Stomach smooth muscle (tissue), 2 donors: Measurements from ENCODE around the gene CCDC181.
"Not testable (repeated sequence)": the region's sequence is repeated elsewhere in the genome, so short reads cannot be mapped to it uniquely, and the experiment has no call there.

Experiments
- H3K27ac ChIP-seq: one replicate; pipeline ENCODE4 v1.7.0; 2013; ENCODE audit warnings: mild to moderate bottlenecking, low read length, inconsistent platforms
- H3K27me3 ChIP-seq, 2 donors: one replicate each; pipeline ENCODE4 v1.7.0; 2013; ENCODE audit warnings: low read length in 2 of 2; ENCODE audit not compliant: insufficient read depth in 2 of 2, control insufficient read depth in 1 of 2
- H3K36me3 ChIP-seq, 2 donors: one replicate each; pipeline ENCODE4 v1.7.0; 2013; ENCODE audit warnings: low read length in 2 of 2; ENCODE audit not compliant: control insufficient read depth in 2 of 2, insufficient read depth in 2 of 2
- H3K4me1 ChIP-seq: one replicate; pipeline ENCODE4 v1.7.0; 2013; ENCODE audit warnings: low read length; ENCODE audit not compliant: control insufficient read depth, insufficient read depth
- H3K4me3 ChIP-seq, 2 donors: one replicate each; pipeline ENCODE4 v1.7.0; 2013; ENCODE audit warnings: low read length in 2 of 2
- H3K9ac ChIP-seq, 2 donors: one replicate each; pipeline ENCODE4 v1.7.0; 2013; ENCODE audit warnings: low read length in 2 of 2, mild to moderate bottlenecking in 1 of 2
- H3K9me3 ChIP-seq, 2 donors: one replicate each; pipeline ENCODE4 v1.7.0; 2013; ENCODE audit warnings: low read length in 2 of 2; ENCODE audit not compliant: control insufficient read depth in 2 of 2
- donor health status: healthy.
- donor health status: Pancreatic carcinoma.

CCDC181 gene

GRCh38 chr1:169460191-169460833 is 33.0 kb upstream of the CCDC181 start:
- Histone ChIP-seq H3K4me1 (no peaks in the 10 kb centered on the region), H3K27ac (no peak overlapping the region), H3K9ac (peak overlapping the region in 1 of 2 donors; percentile 22), H3K36me3 (peaks cover 0 to 3% of the 10 kb centered on the region in 2 donors), H3K4me3 (peak overlapping the region; percentile 51 to 58), H3K27me3 (peaks cover 6 to 8% of the 10 kb centered on the region in 2 donors), H3K9me3 (no peaks in the 10 kb centered on the region)

DNA sequence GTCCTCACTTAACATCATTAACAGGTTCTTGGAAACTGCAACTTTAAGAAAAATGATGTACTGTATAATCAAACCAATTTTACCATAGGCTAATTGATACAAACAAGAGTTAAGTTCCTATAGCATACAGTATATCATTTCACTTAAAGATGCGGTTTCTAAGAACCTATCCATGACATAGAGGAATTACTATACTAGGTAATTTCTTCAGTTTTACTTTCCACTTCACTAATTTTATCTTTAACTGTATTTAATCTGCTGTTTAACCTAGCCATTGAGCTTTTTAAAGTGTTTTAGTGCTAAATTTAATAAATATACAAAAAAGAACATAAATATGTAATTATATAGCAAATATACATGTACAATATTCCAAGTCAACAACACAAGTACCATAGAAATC is 30.2 kb upstream of the CCDC181 start:
- Histone ChIP-seq H3K27ac (no peak overlapping the region), H3K4me1 (no peaks in the 10 kb centered on the region), H3K36me3 (no peaks in the 10 kb centered on the region), H3K9me3 (no peaks in the 10 kb centered on the region), H3K27me3 (peaks cover 6 to 8% of the 10 kb centered on the region in 2 donors), H3K9ac (no peak overlapping the region), H3K4me3 (no peak overlapping the region)

DNA sequence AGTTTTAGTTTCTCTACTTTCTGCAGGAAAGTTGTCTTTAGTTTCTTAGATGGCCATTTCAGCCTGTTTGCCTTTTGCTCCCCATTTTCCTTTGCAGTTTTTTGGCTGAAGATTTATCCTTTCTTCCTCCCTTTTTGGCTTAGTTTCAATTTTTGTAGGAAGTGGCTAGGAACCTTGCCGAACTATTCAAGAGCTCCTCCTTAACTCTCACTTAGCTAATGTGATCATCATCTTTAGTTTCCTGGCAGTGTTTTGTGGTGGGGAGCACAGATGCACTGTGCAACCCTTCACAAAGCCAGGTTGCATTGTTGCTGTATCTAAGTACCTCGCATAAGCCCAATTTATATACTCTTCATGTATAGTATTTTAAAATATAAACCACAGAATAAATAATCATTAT is 28.8 kb upstream of the CCDC181 start:
- Histone ChIP-seq H3K9me3 (no peaks in the 10 kb centered on the region), H3K36me3 (no peaks in the 10 kb centered on the region), H3K4me3 (no peak overlapping the region)

DNA sequence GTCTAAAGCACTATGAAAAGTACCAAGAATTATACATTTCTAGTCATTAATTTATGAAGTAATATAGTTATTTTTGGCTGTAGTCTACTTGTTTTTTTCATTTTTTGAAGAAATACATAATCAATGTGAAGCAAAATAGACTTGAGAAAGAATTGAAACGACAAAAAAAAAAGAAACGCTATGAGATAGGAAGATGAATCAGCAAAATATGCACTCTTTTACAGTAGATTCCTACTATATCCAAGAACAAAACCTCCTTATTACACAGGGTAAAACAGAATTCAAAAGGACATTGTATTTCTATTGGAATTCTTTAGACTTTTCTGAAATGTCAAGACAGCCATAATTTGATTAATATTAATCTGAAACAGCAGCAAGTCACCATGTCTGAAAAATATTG is 25.6 kb upstream of the CCDC181 start:
- H3K27ac ChIP-seq: no peak overlapping the region
- no peak overlapping the region for H3K9ac ChIP-seq
- H3K36me3 ChIP-seq: no peaks in the 10 kb centered on the region
- no peaks in the 10 kb centered on the region for H3K9me3 ChIP-seq
- no peaks in the 10 kb centered on the region for H3K27me3 ChIP-seq
- H3K4me1 ChIP-seq: no peaks in the 10 kb centered on the region
- H3K4me3 ChIP-seq: no peak overlapping the region

More for the DNA sequence above, 28.8 kb upstream of the CCDC181 start:
- H3K27ac ChIP-seq: no peak overlapping the region
- H3K4me1 ChIP-seq: no peaks in the 10 kb centered on the region
- H3K27me3 ChIP-seq: peaks cover 6 to 8% of the 10 kb centered on the region in 2 donors
- H3K9ac ChIP-seq: no peak overlapping the region

- Histone ChIP-seq H3K4me3 (no peak overlapping the region), H3K27me3 (no peaks in the 10 kb centered on the region), H3K27ac (no peak overlapping the region)
Measured at GRCh38 chr1:169451218-169451824, 24.0 kb upstream of the CCDC181 start.

DNA sequence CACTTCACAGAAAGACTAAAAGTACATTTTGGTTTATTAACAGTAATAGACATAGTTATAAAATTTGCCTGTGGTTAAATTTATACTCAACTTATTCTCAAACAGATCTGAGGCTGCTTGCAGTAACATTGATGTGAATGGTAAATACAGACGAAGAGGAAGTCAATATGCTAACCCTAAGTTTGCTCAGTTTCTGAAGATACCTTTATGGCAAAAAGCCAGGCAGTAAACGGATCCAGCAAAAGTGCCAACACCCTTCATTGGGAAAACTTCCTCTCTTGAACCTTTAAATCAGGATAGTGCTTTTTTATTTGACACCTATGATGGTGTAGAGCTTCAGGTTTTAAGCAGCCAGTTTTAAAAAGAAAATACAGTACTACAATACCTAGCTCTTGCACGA is 16.6 kb upstream of the CCDC181 start:
- no peaks in the 10 kb centered on the region for H3K27me3 ChIP-seq
- no peaks in the 10 kb centered on the region for H3K9me3 ChIP-seq
- no peak overlapping the region for H3K9ac ChIP-seq
- H3K36me3 ChIP-seq: no peaks in the 10 kb centered on the region
- no peak overlapping the region for H3K27ac ChIP-seq
- H3K4me3 ChIP-seq: no peak overlapping the region
- H3K4me1 ChIP-seq: no peaks in the 10 kb centered on the region

More at GRCh38 chr1:169451218-169451824, 24.0 kb upstream of the CCDC181 start:
- Histone ChIP-seq H3K4me1 (no peaks in the 10 kb centered on the region), H3K9me3 (no peaks in the 10 kb centered on the region), H3K36me3 (no peaks in the 10 kb centered on the region), H3K9ac (no peak overlapping the region)

DNA sequence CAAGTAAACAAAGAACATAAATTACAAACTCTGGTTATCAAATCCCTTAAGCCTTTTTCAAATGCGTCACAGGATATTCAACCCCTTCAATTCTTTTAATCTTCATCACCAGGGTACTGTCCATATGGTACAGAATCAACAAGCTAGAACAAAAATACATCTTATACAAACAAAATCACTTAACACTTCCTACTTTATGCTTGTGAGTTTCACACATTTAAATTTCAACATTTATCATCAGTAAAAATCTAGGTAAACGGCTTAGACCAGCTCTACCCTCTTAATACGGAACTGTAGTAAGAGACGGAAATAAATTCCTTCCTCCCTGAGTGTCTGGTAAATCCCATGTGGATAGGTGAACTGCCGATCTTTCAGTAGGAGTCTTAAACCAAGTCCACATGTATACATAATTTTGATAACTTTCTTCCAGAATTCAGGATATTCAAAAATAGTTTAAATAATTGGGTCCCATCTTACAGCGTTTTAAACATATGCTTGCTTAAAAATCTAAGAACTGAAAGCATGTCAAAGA is 1.0 kb downstream of the CCDC181 start:
- no peaks in the 10 kb centered on the region for H3K4me1 ChIP-seq
- H3K9me3 ChIP-seq: no peaks in the 10 kb centered on the region
- H3K9ac ChIP-seq: no peak overlapping the region
- H3K27me3 ChIP-seq: peaks cover 7% of the 10 kb centered on the region in 2 donors
- H3K4me3 ChIP-seq: no peak overlapping the region
- no peaks in the 10 kb centered on the region for H3K36me3 ChIP-seq
- no peak overlapping the region for H3K27ac ChIP-seq

DNA sequence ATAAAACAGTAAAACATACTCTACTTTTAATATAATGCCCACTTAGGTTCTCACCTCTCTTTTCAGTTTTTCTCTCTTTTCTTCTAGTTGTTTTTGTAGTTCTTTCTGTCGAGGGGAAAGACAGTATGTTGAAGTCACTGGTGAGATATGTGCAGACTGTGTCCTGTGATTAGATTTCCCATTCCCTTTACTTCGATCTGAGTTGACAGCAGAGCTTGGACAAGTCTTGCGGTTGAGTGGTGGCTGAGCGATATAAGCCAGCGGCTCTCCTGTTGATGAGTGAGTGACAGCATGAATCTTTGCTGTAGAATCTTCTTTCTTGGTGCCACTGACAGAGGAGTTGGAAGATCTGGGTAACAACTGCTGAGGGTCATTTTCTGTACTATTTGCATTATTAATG is 6.0 kb downstream of the CCDC181 start:
- Histone ChIP-seq H3K27ac (no peak overlapping the region), H3K27me3 (peaks cover 0 to 4% of the 10 kb centered on the region in 2 donors), H3K9me3 (no peaks in the 10 kb centered on the region), H3K9ac (no peak overlapping the region), H3K36me3 (no peaks in the 10 kb centered on the region), H3K4me3 (no peak overlapping the region), H3K4me1 (no peaks in the 10 kb centered on the region)

DNA sequence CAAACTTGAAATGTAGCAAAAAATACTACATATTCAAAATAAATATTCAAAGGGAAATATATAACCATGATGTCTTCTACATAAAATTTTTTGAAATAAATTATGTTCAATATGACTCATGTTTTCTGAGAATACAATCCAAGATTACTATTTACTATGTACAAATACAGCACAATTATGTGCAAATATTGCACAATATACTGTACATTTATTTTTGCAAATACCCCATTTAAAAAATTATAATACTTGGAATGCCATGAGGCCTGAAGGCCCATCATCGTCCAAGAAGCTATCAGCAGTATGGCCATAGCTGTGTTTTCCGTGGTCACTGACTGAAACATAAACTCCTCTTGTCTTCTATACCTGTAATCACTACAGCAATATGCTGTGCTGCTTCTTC is 12.3 kb downstream of the CCDC181 start:
- H3K27me3 ChIP-seq: no peaks in the 10 kb centered on the region

DNA sequence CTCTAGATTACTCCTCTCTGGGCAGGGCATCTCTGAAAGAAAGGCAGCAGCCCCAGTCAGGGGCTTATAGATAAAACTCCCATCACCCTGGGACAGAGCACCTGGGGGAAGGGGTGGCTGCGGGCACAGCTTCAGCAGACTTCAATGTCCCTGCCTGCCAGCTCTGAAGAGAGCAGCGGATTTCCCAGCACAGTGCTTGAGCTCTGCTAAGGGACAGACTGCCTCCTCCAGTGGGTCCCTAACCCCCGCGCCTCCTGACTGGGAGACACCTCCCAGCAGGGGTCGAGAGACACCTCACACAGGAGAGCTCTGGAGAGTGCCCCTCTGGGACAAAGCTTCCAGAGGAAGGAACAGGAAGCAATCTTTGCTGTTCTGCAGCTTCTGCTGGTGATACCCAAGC is 18.9 kb downstream of the CCDC181 start:
- H3K4me1 ChIP-seq, H3K9ac ChIP-seq, H3K36me3 ChIP-seq, H3K4me3 ChIP-seq, H3K27ac ChIP-seq, H3K27me3 ChIP-seq, H3K9me3 ChIP-seq: not testable (repeated sequence)

More for the DNA sequence above, 12.3 kb downstream of the CCDC181 start:
- no peaks in the 10 kb centered on the region for H3K36me3 ChIP-seq
- no peak overlapping the region for H3K27ac ChIP-seq
- H3K4me1 ChIP-seq: no peaks in the 10 kb centered on the region
- no peak overlapping the region for H3K4me3 ChIP-seq
- H3K9ac ChIP-seq: no peak overlapping the region
- H3K9me3 ChIP-seq: peaks cover 0 to 2% of the 10 kb centered on the region in 2 donors

GRCh38 chr1:169402578-169402977 is 24.7 kb downstream of the CCDC181 start:
- H3K27me3 ChIP-seq, H3K27ac ChIP-seq, H3K36me3 ChIP-seq, H3K4me1 ChIP-seq, H3K9me3 ChIP-seq, H3K4me3 ChIP-seq, H3K9ac ChIP-seq: not testable (repeated sequence)
